Measurements from ENCODE around the gene STAT6.
A peak's percentile ranks its signal among the peaks of the same experiment; 100 is the strongest.

The STAT6 gene

DNA sequence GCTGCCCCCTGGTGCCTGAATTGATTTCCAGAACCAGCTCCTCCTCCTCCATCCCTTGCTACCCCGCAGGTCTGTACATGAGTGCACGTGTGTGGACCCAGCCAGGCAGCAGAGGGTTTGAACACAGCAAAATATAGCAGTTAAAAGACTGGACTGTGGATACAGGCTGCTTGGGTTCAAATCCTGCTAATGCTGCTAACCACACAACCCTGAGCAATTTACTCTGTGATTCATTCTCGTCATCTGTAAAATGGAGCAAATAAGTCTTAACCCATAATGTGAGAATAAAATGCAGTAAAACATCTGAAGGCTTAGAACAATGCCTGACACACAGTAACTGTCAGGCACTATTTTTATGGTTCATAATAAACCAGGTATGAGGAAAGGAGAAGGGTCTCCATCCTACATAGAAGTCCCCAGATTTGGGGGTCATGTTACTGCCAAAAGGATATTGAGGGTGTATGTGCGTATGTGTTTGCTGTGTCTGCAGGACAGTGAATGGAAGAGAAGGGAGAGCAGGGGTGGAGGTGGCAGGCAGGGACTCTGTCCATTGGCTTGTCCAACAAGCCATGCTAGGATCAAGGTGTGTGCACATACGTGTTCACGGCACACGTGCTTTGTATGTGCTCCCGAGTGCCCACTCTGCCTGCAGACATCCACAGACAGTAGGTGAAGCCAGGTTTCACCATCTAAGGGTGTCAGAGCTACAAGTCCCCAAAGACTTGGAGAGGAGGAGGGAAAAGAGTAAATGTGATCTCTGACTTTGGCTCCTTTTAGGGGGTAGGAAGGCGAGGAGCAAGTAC lies 1.5 kb upstream of the STAT6 start:
- peak overlapping the region; percentile 87 for H3K4me3 ChIP-seq (ENCODE audit: low read depth, low read length)
- DNase-seq (ENCODE audit: low read depth): no peak
- TF ChIP-seq, protein P1, sequence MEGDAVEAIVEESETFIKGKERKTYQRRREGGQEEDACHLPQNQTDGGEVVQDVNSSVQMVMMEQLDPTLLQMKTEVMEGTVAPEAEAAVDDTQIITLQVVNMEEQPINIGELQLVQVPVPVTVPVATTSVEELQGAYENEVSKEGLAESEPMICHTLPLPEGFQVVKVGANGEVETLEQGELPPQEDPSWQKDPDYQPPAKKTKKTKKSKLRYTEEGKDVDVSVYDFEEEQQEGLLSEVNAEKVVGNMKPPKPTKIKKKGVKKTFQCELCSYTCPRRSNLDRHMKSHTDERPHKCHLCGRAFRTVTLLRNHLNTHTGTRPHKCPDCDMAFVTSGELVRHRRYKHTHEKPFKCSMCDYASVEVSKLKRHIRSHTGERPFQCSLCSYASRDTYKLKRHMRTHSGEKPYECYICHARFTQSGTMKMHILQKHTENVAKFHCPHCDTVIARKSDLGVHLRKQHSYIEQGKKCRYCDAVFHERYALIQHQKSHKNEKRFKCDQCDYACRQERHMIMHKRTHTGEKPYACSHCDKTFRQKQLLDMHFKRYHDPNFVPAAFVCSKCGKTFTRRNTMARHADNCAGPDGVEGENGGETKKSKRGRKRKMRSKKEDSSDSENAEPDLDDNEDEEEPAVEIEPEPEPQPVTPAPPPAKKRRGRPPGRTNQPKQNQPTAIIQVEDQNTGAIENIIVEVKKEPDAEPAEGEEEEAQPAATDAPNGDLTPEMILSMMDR (conservative IDR thresholded peaks at IDR 0.05; ENCODE audit: low read depth, low read length): peak; percentile 88

DNA sequence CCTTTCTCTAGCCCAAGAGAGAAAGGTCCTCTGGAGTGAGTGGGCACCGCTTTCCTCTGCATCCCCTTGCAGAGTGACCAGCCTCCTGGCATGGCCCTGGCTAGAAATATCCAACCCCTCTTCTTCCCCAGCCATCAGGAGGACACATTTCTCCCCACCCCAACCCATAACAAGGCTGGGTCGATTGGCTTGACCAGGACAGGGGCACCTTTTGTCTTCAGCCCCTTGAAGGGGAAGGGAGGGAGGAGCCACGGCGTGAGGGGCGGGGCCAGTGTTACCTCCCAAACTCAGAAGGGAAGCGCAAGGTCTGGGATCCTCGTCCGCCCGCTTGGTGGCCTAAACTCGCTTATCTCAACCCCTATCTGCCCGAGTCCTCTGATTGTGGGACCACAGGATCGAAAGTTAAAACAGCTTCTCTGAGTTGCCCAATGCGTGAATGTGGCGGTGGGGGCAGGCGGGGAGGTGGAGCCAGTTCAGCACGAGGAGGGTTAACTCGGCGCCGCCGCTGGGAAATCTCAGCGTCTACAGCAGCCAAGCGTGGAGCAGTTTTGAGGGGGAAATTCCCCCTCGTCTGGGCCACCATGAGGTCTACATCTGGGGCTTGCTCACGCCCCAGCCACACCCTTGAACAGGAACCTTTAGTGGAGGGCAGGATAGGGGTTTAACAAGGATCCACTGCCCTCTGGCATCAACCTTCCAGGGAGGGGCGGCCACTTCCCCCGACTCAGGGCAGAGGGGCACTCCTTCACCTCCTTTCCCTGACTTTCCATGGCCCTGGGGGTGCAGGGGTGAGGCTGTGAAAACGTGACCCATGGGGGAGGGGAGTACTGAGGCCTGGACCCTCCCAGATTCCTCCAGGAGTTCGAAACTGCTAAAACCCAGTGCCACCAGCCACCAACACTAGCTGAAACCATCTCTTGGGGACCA lies 795 bp downstream of the STAT6 start:
- peak; percentile 41 for DNase-seq (ENCODE audit: low read depth)
- H3K4me3 ChIP-seq (ENCODE audit: low read depth, low read length): peak overlapping the region; percentile 87
- TF ChIP-seq, protein P1 (conservative IDR thresholded peaks at IDR 0.05; ENCODE audit: low read depth, low read length): no peak

DNA sequence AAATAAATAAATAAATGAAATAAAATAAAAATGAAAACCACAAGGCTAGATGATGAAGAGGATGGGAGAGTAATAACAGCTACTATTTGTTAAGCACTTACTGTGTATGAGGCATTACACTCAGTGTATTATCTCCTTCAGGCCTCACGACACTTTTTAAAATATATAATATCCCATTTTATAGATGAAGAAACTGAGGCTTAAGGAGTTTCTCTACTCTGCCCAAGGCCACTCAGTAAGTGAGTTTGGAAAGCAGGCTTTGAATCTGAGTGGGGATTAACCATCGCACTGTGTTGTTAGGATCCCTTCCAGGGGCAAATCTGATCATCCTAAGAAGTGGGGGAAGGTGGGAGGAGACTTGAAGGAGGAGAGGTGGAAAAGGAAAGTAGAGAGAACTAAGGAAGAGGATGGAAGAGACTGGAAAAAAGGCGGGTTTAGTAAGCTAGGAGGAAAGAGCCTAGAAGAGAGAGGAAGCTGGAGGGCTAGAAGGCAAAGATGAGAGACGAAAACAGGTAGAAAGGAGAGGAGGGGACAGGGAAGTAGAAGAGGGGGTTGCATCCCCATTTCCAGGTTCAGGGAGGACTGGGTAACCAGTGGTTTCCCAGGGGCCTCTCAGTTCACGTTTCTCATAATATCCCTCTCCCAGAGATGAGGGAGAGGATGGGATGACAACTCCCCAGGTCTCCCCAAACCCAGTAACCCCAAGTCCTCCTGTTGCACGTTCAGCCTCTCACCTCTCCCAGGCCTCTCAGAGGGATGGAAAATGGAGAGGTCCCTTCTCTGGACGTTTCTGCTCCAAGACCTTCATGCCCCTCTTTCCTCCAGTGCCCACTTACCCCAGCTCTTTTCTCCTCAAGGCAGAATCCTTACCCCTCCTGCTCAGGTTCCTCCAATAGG lies 1.7 kb downstream of the STAT6 start:
- TF ChIP-seq, protein P1 (conservative IDR thresholded peaks at IDR 0.05; ENCODE audit: low read depth, low read length): no peak
- DNase-seq (ENCODE audit: low read depth): no peak
- H3K4me3 ChIP-seq (ENCODE audit: low read depth, low read length): peak overlapping the region; percentile 87

DNA sequence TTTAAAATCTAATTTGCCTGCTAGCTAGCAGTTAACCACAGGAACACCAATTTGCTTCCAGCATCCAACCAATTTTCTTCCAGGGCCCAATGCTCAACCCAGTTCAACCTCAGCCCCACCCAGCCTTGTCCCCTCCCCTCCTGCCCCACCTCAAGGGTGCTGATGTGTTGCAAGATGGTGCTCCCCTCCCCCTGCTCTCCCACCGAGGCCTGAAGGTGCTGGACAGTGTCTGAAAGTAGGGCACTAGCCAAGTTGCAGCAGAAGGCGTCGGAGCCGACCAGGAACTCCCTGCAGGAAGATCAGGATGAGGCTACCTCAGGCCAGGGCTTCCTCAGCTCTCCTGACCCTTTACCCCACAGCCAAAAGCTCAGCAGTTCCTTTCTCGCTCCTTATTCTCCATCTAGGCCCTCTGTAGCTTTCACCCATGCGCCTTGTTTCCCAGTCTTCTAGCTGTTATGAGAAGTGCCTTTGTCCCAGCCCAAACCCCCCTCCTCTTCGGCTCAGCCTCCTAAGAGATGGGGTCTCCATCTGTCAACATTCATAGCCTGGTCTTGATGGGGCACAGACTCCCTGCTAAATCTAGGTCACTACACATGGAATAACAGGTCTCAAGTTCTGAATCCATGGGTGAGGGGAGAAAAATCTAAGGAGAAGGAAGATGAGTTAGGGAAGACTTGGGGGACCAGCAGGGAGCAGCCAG lies 3.6 kb downstream of the STAT6 start:
- TF ChIP-seq, protein P1 (conservative IDR thresholded peaks at IDR 0.05; ENCODE audit: low read depth, low read length): no peak
- H3K4me3 ChIP-seq (ENCODE audit: low read depth, low read length): no peak overlapping the region
- DNase-seq (ENCODE audit: low read depth): no peak

DNA sequence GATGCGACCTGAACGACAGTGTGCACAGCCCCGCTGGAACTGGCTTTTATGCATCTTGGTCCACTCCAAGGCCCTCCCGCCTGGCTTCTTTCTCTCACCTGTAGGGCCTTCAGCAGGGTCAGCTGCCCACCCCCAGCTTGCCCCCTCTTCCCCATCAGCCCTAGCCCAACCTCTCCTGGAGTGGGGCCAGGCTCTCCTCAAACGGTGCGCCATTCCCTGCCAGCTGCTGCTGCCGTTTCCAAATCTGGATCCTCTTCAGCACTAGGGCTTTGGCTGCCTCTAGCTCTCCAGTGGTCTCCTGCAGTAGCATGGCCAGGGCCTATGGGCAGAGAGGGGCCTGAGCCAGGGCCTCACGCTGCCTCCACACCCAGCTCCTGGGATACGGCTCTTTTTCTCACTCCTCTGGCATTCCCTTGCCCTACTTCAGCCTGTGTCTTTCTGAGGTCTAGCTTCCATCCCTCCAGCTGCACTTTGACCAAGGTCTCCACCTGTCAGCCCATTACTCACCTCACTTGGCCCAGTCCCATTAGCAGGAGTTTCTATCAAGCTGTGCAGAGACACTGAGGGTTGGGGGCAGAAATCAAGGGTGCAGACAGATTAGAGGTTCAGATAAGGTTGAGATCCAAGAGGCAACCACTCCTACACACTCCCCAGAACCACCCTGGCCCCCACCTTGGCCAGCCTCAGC lies 5.0 kb downstream of the STAT6 start:
- TF ChIP-seq, protein P1 (conservative IDR thresholded peaks at IDR 0.05; ENCODE audit: low read depth, low read length): no peak
- no peak for DNase-seq (ENCODE audit: low read depth)
- H3K4me3 ChIP-seq (ENCODE audit: low read depth, low read length): no peak overlapping the region
